ENCODE data around the gene FPR2. TPM values are rescaled to one million over a fixed set of nuclear protein-coding genes. Genes with fewer than 3 reads are reported as not detected.

Gene FPR2
- total RNA-seq, 2 experiments from 2014 or later, result not detected

DNA sequence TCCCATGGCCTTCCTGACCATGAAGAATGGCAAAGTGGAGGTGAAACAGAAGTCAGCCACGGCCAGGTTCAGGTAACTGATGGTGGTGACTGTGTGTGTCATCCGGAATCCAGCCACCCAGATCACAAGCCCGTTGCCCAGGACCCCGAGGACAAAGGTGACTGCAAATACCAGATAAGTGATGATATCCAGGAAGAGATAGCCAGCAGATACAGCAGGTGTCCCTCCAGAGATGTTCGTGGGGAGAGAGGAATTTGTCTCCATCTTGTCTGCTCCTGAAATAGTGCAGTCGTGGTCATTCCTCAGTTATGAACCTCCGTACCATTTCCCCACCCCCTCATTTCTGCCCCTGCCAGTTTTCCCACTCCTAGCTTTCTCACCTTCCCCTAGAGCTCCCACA, 14.2 kb upstream of the FPR2 start:
- peaks cover 8% of the 10 kb centered on the region for H3K27me3 Mint-ChIP-seq (ENCODE audit: low read depth)
- no peak for DNase-seq
- intact Hi-C loops (cut with micrococcal nuclease), result no loop called here
- no peaks in the 10 kb centered on the region for H3K9me3 Mint-ChIP-seq
- no peak overlapping the region for H3K27ac Mint-ChIP-seq
- CTCF ChIA-PET, result interaction anchor here (0.6 to 1.1 kb wide), 3 partner anchors 16 to 559 kb away, joined by 3 to 4 read pairs (median 3); no protein-coding TSS in a partner anchor
- H3K36me3 Mint-ChIP-seq (ENCODE audit: low read depth), result no peaks in the 10 kb centered on the region
- no peak overlapping the region for H3K4me3 Mint-ChIP-seq
- H3K4me1 Mint-ChIP-seq (ENCODE audit: low read depth), result no peaks in the 10 kb centered on the region

DNA sequence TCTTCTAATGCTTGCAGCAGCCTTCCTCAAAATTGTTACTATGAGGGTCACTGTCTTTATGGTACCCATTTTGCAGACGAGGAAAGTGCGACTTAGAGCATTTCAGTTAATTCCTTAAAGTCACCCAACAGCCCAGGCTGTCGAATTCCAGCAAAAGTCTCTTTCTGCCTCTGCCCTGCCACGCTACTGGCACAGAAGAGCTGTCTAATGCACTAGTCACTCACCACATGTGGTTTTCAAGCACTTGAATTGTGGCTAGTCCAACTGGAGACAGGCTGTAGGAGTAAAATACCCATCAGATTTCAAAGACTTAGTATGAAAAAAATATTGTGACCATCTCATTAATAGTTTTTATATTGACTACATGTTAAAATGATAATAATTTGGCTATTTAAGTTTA, 11.0 kb upstream of the FPR2 start:
- DNase-seq, result no peak
- Mint-ChIP-seq H3K4me3 (no peak overlapping the region), H3K36me3 (ENCODE audit: low read depth) (no peaks in the 10 kb centered on the region), H3K4me1 (ENCODE audit: low read depth) (no peaks in the 10 kb centered on the region), H3K27ac (no peak overlapping the region), H3K9me3 (no peaks in the 10 kb centered on the region), H3K27me3 (ENCODE audit: low read depth) (peaks cover 6% of the 10 kb centered on the region)
- CTCF ChIA-PET, result no interaction called here
- intact Hi-C loops (cut with micrococcal nuclease), result no loop called here

DNA sequence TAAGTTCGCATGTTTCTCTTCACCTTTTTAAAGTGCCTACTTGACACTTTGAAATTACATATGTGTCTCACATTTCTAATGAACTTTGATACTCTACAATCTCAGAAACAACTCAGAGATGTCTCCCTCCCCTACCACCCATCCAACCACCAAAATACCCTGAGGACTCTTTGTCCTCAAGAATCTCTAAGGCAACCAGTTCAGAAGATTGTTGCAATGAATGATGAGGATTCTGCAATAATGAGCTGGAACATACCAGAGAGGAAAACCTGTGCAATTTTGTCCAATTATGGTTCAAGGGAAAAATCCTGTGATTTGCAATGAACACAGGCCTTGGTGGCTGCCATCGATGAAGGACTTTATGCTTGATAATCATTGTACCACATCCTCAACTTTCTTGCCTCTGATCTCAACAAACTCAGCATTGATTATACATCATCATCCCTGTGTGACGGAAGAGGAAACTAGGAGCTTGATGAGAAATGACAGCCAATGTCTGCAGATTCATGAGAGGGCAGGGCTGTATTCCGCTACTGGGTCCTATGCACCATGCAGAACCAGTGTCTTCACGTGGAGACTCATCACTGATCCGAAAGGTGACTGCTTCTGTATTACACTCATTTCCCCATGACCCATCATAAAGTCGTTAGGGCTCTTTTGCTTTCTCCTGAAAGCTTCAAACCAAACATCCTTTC, 10.4 kb upstream of the FPR2 start:
- H3K4me1 Mint-ChIP-seq (ENCODE audit: low read depth), result no peaks in the 10 kb centered on the region

DNA sequence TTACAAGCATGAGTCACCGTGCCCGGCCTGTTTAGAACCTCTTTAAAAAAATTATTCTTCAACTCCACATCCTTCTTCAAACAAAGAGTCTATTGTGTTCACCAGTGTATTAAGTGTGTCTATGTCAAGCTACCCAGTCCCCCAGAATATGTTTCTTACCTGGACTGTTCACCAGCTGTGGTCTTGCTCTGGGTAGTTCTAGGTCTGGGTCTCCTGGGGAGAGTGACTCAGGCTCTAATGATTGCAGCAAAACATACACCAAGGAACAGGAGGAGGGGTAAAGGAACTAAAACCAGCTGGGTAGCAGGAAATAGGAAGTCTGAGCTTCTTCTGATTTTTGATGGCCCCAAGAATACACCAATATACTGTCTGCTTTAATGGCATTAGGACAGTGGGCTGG, 9.3 kb upstream of the FPR2 start, which contains the start of gene FPR1:
FPR1 (minus strand) TSS at position 224 of the 400 bp plus-strand sequence. CDS start 4,884 bp downstream, outside the sequence.
- no peak within 1 kb of the TSS for H3K27ac Mint-ChIP-seq
- no peak within 1 kb of the TSS for H3K4me3 Mint-ChIP-seq
- no peaks in the 10 kb centered on the region for H3K9me3 Mint-ChIP-seq
- no peaks in the 10 kb centered on the region for H3K36me3 Mint-ChIP-seq (ENCODE audit: low read depth)
- intact Hi-C loops (cut with micrococcal nuclease), result no loop called here
- peaks cover 2% of the 10 kb centered on the region for H3K27me3 Mint-ChIP-seq (ENCODE audit: low read depth)
- CTCF ChIA-PET, result no interaction called here
- no peak for DNase-seq
- H3K4me1 Mint-ChIP-seq (ENCODE audit: low read depth), result no peaks in the 10 kb centered on the region

More for the DNA sequence above, 10.4 kb upstream of the FPR2 start:
- Mint-ChIP-seq H3K27ac (no peak overlapping the region), H3K4me3 (no peak overlapping the region), H3K36me3 (ENCODE audit: low read depth) (no peaks in the 10 kb centered on the region), H3K9me3 (no peaks in the 10 kb centered on the region), H3K27me3 (ENCODE audit: low read depth) (peaks cover 2% of the 10 kb centered on the region)
- CTCF ChIA-PET, result no interaction called here
- no peak for DNase-seq
- intact Hi-C loops (cut with micrococcal nuclease), result no loop called here

DNA sequence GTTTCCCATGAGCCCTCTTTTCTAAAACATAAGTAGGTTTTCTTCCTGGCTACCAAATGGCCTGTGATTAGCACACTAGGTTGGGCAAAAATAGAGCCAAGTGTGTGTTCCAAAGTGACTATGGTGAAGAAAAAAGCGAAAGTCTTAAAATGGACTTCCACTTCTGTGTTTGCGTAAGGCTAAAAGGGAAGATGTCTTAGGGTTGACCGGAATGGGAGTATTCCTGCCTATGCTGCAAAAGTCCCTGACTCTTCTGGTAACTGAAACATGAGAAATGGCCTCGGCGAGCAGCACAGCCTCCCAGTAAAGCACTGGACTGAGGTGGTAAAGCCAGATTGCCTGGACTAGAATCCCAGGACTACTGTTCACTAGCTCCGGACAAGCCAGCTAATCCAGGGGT, 6.9 kb upstream of the FPR2 start:
- CTCF ChIA-PET, result interaction anchor here (1.0 kb wide), 1 partner anchor 24 kb away, joined by 3 read pairs; no protein-coding TSS in a partner anchor
- H3K36me3 Mint-ChIP-seq (ENCODE audit: low read depth), result no peaks in the 10 kb centered on the region

DNA sequence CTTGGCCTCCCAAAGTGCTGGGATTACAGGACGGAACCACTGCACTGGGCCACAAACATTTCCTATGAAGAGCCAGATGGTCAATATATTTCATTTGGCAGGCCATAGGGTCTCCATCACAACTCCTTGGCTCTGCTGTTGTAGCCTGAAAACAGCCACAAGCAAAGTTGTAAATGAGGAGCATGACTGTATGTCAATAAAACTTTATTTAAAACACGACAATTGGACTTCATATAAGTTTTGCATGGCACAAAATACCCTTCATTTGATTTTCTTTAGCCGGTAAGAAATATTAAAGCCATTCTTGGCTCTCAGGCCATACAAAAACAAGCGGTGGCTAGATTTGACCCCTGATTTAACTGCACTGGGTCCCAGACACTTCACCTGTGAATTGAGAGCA, 6.2 kb upstream of the FPR2 start:
- peaks cover 2% of the 10 kb centered on the region for H3K9me3 Mint-ChIP-seq
- no peaks in the 10 kb centered on the region for H3K4me1 Mint-ChIP-seq (ENCODE audit: low read depth)
- H3K27me3 Mint-ChIP-seq (ENCODE audit: low read depth), result peaks cover 2% of the 10 kb centered on the region
- no peaks in the 10 kb centered on the region for H3K36me3 Mint-ChIP-seq (ENCODE audit: low read depth)
- no peak overlapping the region for H3K27ac Mint-ChIP-seq
- intact Hi-C loops (cut with micrococcal nuclease), result no loop called here
- no peak overlapping the region for H3K4me3 Mint-ChIP-seq
- DNase-seq, result no peak
- CTCF ChIA-PET, result interaction anchor here (1.0 kb wide), 1 partner anchor 23 kb away, joined by 3 read pairs; no protein-coding TSS in a partner anchor

More for the DNA sequence above, 6.9 kb upstream of the FPR2 start:
- no peak for DNase-seq
- no peaks in the 10 kb centered on the region for H3K9me3 Mint-ChIP-seq
- peaks cover 2% of the 10 kb centered on the region for H3K27me3 Mint-ChIP-seq (ENCODE audit: low read depth)
- no peak overlapping the region for H3K4me3 Mint-ChIP-seq
- no peak overlapping the region for H3K27ac Mint-ChIP-seq
- no peaks in the 10 kb centered on the region for H3K4me1 Mint-ChIP-seq (ENCODE audit: low read depth)
- intact Hi-C loops (cut with micrococcal nuclease), result no loop called here

DNA sequence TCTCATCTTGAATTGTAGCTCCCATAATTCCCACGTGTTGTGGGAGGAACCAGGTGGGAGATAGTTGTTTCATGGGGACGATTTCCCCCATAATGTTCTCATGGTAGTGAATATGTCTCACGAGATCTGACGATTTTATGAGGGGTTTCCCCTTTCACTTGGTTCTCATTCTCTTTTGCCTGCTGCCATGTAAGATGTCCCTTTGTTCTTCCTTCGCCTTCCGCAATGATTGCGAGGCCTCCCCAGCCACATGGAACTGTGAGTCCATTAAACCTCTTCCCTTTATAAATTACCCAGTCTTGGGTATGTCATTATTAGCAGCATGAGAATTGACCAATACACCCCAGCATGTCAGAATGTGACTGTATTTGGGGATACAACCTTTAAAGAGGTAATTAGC, 5.4 kb upstream of the FPR2 start:
- Mint-ChIP-seq H3K27me3 (ENCODE audit: low read depth) (peaks cover 2% of the 10 kb centered on the region), H3K4me1 (ENCODE audit: low read depth) (no peaks in the 10 kb centered on the region), H3K9me3 (peaks cover 3% of the 10 kb centered on the region), H3K36me3 (ENCODE audit: low read depth) (no peaks in the 10 kb centered on the region), H3K27ac (no peak overlapping the region), H3K4me3 (no peak overlapping the region)
- CTCF ChIA-PET, result no interaction called here
- intact Hi-C loops (cut with micrococcal nuclease), result no loop called here
- DNase-seq, result no peak

DNA sequence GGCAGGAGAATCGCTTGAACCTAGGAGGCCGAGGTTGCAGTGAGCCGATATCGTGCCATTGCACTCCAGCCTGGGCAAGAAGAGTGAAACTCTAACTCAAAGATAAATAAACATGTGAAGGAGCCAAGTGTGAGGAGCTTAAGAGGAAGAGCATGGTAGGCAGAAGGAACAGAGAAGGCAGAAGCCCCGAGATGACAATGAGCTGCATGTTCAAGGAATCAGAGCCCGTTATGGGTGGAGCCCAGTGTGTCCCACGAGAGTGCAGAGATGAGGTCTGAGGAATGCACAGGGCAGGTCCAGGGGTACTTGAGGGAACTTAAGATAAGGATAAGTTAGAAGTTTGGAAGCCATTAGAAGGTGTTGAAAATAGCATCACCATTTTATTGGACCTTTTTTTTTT, 716 bp downstream of the FPR2 start:
- no peak for DNase-seq
- Mint-ChIP-seq H3K27ac (no peak overlapping the region), H3K36me3 (ENCODE audit: low read depth) (no peaks in the 10 kb centered on the region), H3K27me3 (ENCODE audit: low read depth) (peaks cover 33% of the 10 kb centered on the region), H3K4me3 (no peak overlapping the region), H3K4me1 (ENCODE audit: low read depth) (peaks cover 3% of the 10 kb centered on the region), H3K9me3 (peaks cover 3% of the 10 kb centered on the region)
- intact Hi-C loops (cut with micrococcal nuclease), result no loop called here
- CTCF ChIA-PET, result interaction anchor here (0.7 kb wide), 1 partner anchor 8 kb away, joined by 3 read pairs; no protein-coding TSS in a partner anchor

DNA sequence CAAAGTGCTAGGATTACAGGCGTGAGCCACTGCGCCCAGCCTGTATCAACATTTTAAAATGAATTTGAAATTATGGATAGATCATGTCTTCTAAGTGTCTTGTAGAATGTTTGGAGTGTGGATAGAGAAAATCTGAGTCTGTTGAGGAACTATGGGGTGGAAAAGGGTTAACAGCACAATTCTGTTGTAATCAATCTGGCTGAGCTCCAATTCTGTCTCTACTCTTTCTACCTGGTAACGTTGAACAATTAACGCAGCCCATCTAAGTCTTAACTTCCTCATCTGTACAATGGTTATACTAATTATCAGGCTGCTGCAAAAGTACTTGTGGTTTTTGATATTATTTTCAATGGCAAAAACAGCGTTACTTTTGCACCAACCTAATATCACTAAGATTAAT, 4.1 kb downstream of the FPR2 start:
- Mint-ChIP-seq H3K27ac (no peak overlapping the region), H3K4me1 (ENCODE audit: low read depth) (peaks cover 3% of the 10 kb centered on the region), H3K36me3 (ENCODE audit: low read depth) (no peaks in the 10 kb centered on the region), H3K4me3 (no peak overlapping the region), H3K9me3 (no peaks in the 10 kb centered on the region), H3K27me3 (ENCODE audit: low read depth) (peaks cover 35% of the 10 kb centered on the region)
- intact Hi-C loops (cut with micrococcal nuclease), result no loop called here
- CTCF ChIA-PET, result no interaction called here
- no peak for DNase-seq

DNA sequence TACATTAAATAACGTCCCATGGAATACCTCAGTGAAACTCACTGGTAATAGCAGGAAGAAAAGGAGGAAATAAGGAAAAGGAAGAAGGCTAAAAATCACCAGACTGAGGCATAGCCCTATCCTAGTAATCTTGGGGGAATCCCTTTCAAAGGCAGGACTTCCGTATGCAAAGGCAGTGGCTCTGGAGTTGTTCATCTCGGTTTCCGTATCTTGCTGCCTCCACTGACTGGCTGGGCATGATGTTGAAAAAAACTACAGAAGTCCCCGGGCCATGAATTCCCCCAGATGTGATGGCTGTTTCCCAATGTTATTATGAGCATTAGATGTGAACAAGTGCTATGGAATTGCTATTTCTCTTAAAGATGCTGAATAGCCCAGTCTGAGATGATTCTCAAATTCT, 5.5 kb downstream of the FPR2 start:
- no peak overlapping the region for H3K27ac Mint-ChIP-seq
- H3K4me1 Mint-ChIP-seq (ENCODE audit: low read depth), result peaks cover 3% of the 10 kb centered on the region
- peaks cover 40% of the 10 kb centered on the region for H3K27me3 Mint-ChIP-seq (ENCODE audit: low read depth)
- intact Hi-C loops (cut with micrococcal nuclease), result no loop called here
- no peaks in the 10 kb centered on the region for H3K36me3 Mint-ChIP-seq (ENCODE audit: low read depth)
- no peak overlapping the region for H3K4me3 Mint-ChIP-seq
- no peaks in the 10 kb centered on the region for H3K9me3 Mint-ChIP-seq
- CTCF ChIA-PET, result interaction anchor here (0.6 kb wide), 1 partner anchor 10 kb away, joined by 3 read pairs; no protein-coding TSS in a partner anchor
- DNase-seq, result no peak

DNA sequence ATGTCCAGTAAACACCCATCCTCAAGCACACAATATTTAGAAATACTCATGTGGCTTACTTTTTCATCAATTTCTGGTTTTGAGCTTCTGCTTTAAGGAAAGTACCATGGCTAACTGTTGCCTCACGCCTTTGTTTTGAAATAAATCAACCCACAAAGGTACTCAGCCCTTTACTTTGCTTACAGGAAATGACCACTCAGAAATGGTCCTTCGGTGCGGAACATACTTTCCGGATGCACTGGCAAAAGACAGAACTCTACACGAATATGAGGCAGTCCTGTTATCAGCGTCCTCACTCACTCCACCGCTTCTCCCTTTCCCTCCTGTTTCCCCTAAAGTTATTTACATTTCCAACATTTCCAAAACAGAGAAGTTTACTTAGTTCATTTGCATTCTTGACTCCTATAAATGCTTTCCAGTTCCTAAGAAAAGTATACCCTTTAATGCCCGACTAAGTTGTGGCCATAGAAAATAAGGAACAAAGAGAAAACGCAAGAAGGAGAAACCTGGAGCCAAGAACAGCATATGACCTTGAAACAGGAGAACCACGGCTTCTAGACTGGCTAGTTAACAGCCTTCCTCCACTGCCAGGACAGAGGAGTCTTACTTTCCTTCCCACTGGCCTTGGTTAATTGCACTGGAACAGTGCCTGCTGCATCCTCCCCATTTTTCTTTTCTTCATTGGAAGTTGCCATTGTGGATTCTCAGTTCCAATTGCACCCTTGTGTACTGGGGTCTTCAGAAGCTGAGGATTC, 10.6 kb downstream of the FPR2 start:
- H3K27ac Mint-ChIP-seq, result no peak overlapping the region
- no peaks in the 10 kb centered on the region for H3K4me1 Mint-ChIP-seq (ENCODE audit: low read depth)
- no peaks in the 10 kb centered on the region for H3K36me3 Mint-ChIP-seq (ENCODE audit: low read depth)
- intact Hi-C loops (cut with micrococcal nuclease), result no loop called here
- no peak for DNase-seq
- H3K4me3 Mint-ChIP-seq, result no peak overlapping the region
- H3K27me3 Mint-ChIP-seq (ENCODE audit: low read depth), result peaks cover 37% of the 10 kb centered on the region
- CTCF ChIA-PET, result no interaction called here
- no peaks in the 10 kb centered on the region for H3K9me3 Mint-ChIP-seq

DNA sequence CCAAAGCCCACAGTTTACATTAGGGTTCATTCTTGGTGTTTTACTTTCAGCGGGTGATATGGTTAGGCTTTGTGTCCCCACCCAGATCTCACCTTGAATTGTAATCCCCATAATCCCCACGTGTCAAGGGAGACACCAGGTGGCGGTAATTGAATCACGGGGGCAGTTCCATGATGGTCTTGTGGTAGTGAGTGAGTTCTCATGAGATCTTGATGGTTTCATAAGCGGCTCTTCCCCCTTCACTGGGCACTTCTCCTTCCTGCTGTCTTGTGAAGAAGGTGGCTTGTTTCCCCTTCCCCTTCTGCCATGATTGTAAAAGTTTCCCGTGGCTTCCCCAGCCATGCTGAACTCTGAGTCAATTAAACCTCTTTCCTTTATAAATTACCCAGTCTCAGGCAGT, 12.0 kb downstream of the FPR2 start:
- Mint-ChIP-seq H3K4me1 (ENCODE audit: low read depth) (no peaks in the 10 kb centered on the region), H3K4me3 (no peak overlapping the region), H3K36me3 (ENCODE audit: low read depth) (no peaks in the 10 kb centered on the region), H3K27ac (no peak overlapping the region), H3K9me3 (no peaks in the 10 kb centered on the region), H3K27me3 (ENCODE audit: low read depth) (peaks cover 49% of the 10 kb centered on the region)
- no peak for DNase-seq
- CTCF ChIA-PET, result no interaction called here
- intact Hi-C loops (cut with micrococcal nuclease), result no loop called here

Measured in activated naive CD4-positive, alpha-beta T cell treated with anti-CD3 and anti-CD28 coated beads for 36 hours (primary cell).